Fibroblast of skin of left quadriceps (primary cell): Measurements from ENCODE around the gene TMEM8B.
A peak's percentile ranks its signal among the peaks of the same experiment; 100 is the strongest.

ENCODE experiments used
- DNase-seq, 2 experiments: peaks; one replicate each; pipeline ENCODE4 v3.0.0-alpha.2; 2013; ENCODE audit warnings: low read depth in 2 of 2

The TMEM8B gene

DNA sequence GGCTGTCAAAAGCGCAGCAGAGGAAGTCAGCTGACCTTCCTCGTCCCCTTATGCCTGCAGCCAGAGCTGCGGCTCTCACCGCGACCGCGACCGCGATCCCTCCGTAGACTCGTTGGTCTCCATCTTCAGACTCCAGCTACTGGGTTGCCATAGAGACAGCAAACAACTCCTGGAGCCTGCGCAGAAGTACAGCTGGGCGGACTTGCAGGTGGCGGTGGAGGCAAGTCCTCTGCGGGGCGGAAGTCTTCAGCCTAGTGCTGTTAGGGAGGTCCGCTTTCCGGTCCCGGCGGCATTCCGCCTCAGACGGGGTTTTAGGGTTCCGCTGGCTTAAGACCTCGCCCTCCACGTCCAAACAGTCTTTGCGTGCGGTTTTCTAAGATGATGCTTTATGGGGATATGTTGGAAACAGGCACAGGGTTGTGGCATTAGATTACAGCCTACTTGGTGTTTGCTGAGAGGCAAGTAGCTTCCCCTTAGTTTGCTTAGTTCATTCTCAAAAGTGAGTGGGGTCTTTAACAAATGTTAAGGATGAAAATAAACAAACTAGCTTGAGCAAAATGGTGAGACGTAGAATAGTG, 16.9 kb upstream of the TMEM8B start, which contains the start of gene SPAG8:
Gene SPAG8, minus strand, starts transcription at position 238 of the 578 bp plus-strand sequence. Its CDS starts 115 bp downstream, at position 123.
- DNase-seq = peak; percentile 86 to 88

- DNase-seq = no peak
Measured at GRCh38 chr9:35813434-35814105, 15.5 kb upstream of the TMEM8B start.

DNA sequence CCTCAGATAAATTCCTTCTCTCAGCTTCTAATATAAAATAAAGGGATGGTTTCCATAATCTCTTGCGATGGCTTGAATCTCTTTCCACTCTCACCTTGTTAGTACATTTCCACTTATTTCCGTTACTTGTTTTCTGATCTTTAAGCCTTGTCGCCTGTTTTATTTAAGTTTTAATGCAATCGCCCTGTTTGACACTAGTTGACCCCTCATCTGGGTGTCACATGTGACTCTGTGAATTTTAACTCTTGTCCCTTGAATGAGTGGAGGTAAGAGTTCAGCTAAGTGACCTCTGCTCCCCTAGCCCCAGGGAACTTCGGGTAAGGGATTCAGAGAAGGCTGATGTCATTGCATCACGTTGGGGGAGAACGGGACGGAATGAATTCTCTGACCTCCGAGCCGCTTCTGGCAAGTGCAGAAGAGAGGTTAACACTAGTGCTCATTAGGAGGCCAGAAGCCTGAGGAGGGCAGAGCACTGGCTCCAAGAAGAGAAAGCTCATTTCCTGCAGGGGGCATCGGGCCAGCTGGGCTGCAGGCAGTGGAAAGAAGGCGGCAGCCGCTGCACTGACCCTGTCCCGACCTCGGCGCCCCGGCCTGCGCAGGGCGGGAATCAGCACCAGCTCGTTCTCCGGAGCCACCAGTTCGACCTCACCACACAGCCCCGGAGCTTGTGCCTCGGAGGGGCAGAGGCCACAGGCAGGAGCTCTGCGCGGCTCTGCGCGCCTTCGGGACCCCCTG, 14.8 kb upstream of the TMEM8B start:
- DNase-seq = no peak

DNA sequence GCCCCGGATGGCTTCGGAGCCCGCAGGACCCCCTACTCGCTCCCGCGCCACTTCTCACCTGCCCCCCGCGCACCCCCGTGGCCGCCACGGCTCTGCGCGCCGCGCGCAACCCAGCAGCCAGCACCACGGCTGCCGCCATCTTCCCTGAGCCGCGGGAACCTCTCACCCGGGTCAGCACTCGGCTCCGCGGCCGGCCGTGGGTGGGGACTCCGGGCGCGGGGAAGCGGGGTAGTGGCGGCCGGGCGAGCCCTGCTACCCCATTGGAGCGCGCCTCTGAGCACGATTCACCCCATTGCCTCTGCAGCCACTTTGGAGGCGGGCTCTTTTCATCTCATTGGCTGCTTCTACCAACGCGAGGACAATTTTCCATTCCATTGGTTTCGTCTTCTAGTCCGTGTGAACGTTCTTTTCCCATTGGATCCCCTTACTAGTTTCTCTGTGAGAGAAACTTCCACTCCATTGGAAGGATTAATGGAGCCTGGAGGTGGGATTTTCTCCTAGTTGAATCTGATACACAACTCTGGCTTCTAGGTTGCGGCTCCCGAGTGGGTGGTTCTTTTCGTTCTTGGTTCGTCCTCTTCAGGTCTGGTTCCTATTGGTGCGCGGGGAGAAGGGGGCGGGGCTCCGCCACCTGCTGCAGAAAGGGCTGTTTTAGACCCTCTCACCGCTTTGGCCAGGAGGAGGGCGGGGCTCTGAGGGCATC, 14.0 kb upstream of the TMEM8B start, which contains the start of gene HINT2:
Gene HINT2, minus strand, starts transcription at position 202 of the 703 bp plus-strand sequence. Its CDS starts 63 bp downstream, at position 139.
- DNase-seq = peak; percentile 99

- no peak for DNase-seq
Measured at GRCh38 chr9:35816708-35817107, 12.3 kb upstream of the TMEM8B start.

DNA sequence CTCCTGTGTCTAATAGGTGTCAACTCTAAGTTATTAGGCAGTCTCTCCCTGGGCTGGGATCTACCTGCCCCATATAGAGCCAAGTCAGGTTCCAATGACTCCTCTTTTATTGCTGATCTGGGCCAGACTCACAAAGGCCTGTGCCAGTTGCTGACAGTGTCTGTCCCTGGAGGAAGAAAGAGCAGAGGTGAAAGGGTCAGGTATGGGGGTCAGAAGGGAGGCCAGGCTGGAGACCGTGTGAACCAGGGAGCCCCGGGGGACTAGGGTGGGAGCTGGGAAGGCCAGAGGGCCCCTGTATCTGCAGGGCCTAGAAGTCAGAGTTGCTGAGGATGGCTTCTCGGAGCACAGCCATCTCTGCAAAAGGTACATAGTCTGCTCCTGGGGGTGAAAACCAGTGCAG, 10.7 kb upstream of the TMEM8B start:
- DNase-seq = no peak

- peak; percentile 51 to 55 for DNase-seq
Measured at GRCh38 chr9:35820076-35820475, 9.0 kb upstream of the TMEM8B start.

GRCh38 chr9:35822926-35823325, 6.1 kb upstream of the TMEM8B start:
- no peak for DNase-seq

GRCh38 chr9:35826071-35826701, 2.8 kb upstream of the TMEM8B start:
- DNase-seq = peak; percentile 34 to 38

DNA sequence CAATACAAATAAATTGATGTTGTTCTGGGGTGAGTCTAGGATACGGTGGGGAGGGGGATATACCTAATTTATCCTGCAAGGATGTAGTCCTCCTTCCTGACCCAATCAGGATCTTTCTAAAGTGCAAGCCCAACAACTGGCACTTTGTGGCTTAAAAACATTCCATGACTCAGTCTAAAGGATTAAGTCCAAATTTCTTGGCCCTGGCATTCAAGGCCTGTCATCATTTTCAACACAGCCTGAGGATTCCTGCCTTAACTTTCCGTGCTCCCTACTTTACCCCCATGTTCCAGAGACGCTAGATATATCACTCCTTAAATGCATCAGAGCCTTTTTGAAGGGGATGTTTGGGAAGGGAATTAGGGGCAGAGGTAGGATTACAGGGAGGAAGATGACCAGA, 1.5 kb upstream of the TMEM8B start:
- DNase-seq = peak in 1 of 2 experiments; percentile 32

- no peak for DNase-seq
Measured at GRCh38 chr9:35828716-35829083, 328 bp upstream of the TMEM8B start, which contains the start of gene FAM221B. TSS of gene FAM221B (minus strand) at chr9:35828732. CDS start at chr9:35826161, 2,571 bp downstream.

DNA sequence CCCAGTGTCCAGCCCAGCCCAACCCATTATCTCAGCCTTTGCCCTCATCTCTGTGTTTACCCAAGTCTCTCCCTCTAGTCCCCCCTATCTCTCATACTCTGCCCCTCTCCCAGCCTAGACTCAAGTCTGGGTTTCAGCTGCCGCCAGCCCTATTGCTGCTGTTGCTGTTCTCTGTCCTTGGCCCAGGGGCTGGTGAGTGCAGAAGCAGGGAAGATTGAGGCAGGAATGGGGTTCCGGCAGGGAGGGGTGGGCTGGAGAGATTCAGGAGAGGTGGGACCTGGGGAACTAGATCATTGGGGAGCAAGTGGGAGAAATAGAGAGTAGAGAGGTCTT, 702 bp downstream of the TMEM8B start:
- no peak for DNase-seq

DNA sequence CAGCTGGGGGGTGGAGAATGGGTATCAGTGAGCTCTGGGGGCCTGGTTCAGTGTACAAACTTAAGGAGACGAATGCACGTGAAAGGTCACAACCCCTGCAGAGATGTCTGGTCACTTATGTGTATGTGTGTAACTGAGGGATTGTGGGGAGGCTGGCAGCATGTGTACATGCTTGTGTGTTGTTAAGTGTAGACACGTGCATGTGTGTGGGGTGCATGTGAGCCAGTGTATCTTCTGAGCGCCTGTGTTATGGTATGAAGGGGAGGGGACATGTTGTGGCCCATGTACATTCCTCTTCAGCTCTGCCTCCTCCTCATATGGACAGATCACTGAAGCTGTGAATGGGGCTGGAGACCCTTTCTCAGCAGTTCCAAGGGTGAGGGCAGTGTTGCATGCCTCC, 2.0 kb downstream of the TMEM8B start:
- DNase-seq = no peak

DNA sequence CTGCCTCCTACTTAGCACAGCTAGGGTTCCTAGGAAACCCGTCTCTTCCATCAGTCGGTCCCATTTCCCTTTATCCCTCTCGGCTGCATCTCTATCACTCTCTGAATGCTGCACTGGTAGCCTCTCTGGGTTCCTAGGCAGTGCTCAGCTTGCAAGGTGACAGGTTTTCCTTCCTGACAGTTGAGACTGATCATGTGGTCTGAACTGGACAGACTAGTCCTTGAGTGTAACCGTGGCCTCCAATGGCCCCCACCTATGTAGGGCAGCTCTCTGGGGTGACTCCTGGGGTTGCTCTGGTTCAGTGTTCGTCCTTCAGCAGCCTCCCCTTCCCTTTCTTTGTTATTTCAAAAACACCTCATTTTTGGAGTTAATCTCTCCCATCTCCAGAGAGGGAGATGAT, 3.8 kb downstream of the TMEM8B start:
- no peak for DNase-seq

DNA sequence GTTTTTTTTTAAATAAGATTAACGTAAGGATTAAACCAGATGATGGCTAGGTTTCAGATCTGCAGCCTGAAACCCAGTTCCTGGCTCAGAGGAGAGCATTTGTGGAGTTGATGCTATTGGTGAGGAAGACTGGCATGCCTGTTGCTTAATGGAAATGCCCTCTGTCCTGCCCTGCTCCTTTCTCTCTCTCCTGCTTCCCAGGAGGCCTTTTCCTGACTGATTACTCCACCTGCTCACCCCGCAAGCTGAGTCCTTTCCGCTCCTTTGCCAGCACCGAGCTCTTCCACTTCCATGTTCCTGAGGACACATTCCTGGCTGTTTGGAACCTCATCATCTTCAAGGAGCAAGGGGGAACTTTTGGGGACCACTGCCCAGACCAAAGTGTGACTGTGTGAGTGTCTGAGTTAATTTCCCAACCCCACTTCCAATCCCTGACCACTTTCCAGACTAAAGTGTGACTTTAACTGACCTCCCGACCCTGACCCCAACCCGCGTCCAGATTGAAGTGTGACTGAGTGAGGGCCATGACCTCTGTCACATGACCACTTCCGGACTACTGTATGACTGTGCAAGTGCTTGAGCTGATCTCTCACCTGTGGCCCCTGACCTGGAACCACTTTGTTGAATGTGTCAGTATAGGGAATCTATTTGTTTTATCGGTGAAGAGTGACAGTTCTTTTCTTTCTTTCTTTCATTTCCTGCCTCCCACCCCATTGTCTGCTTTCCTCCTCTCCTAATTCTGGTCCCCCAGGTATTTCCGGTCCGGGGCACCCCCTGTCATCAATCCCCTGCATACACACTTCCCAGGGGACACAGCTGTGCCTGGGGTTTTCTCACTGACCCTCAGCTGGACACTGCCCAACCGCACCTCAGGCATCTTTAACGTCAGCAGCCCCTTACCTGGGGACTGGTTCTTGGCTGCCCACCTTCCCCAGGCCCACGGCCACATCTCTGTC, 5.5 kb downstream of the TMEM8B start:
- DNase-seq = no peak

DNA sequence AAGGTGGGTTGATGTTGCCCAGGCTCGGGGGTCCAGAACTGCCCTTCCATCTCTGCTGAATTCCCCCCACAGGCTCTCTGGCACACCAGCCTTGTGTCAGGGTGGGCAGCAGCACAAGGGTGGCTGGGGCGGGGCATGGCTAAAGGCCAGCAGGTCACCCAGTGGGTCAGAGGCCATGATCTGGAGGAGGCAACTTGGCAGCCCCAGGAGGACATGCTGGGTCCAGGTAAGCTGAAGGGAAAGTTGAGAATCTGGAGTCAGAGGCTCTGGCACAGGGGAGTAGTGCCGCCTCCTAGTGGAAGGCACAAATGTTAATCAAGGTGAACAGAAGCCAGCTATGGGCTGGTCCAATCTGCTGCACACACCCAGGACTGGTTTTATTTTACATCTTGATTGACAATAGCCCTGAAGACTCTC, 6.2 kb downstream of the TMEM8B start:
- DNase-seq = no peak

GRCh38 chr9:35835766-35836165, 6.7 kb downstream of the TMEM8B start:
- DNase-seq = no peak

DNA sequence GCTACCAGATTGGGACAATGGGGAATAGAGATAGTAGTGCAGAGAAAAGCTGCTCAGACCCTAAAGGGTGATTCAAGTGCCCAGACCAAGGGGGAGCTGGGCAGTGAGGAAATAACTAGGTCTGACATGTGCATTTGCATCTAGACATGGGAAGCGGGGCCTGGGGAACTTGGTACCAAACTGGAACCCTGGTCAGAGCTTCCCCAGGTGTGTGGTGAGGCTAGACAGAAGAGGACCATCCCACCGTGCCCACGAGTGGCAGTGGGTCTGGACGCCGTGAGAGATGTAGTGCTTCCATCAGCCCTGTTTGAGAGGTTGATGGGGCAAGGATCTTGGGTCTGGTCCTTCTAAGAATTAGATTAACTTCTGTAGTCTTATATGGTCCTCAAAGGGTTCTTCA, 7.6 kb downstream of the TMEM8B start:
- DNase-seq = no peak

GRCh38 chr9:35839926-35840325, 10.9 kb downstream of the TMEM8B start:
- no peak for DNase-seq

GRCh38 chr9:35840881-35841644, 12.0 kb downstream of the TMEM8B start:
- no peak for DNase-seq
